Coronary artery (tissue), 2 donors: ENCODE results near the gene TAS2R8.

Experiments
- DNase-seq: peaks from one replicate; pipeline ENCODE4 v3.0.0-alpha.2; 2017; ENCODE audit warnings: low spot score
- H3K27ac ChIP-seq, 2 donors: fragments of 200-600 bp; sonication (generic); one replicate each; pipeline ENCODE4 v1.5.1; 2016 to 2019
- H3K4me3 ChIP-seq: fragments of 200-600 bp; sonication (generic); 2 replicates; pipeline ENCODE4 v1.5.1; 2016; ENCODE audit warnings: mild to moderate bottlenecking, moderate library complexity
- TF ChIP-seq, protein P1 (sequence below): fragments of 200-600 bp; sonication (generic); IDR thresholded peaks from one replicate; pipeline ENCODE4 v1.5.1; 2019; ENCODE audit warnings: antibody characterized with exemption

The TAS2R8 gene

GRCh38 chr12:10759657-10760056 is 47.4 kb downstream of the TAS2R8 start:
- TF ChIP-seq, protein P1, sequence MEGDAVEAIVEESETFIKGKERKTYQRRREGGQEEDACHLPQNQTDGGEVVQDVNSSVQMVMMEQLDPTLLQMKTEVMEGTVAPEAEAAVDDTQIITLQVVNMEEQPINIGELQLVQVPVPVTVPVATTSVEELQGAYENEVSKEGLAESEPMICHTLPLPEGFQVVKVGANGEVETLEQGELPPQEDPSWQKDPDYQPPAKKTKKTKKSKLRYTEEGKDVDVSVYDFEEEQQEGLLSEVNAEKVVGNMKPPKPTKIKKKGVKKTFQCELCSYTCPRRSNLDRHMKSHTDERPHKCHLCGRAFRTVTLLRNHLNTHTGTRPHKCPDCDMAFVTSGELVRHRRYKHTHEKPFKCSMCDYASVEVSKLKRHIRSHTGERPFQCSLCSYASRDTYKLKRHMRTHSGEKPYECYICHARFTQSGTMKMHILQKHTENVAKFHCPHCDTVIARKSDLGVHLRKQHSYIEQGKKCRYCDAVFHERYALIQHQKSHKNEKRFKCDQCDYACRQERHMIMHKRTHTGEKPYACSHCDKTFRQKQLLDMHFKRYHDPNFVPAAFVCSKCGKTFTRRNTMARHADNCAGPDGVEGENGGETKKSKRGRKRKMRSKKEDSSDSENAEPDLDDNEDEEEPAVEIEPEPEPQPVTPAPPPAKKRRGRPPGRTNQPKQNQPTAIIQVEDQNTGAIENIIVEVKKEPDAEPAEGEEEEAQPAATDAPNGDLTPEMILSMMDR, result no peak
- no peak overlapping the region for H3K27ac ChIP-seq
- no peak overlapping the region for H3K4me3 ChIP-seq
- DNase-seq, result no peak

DNA sequence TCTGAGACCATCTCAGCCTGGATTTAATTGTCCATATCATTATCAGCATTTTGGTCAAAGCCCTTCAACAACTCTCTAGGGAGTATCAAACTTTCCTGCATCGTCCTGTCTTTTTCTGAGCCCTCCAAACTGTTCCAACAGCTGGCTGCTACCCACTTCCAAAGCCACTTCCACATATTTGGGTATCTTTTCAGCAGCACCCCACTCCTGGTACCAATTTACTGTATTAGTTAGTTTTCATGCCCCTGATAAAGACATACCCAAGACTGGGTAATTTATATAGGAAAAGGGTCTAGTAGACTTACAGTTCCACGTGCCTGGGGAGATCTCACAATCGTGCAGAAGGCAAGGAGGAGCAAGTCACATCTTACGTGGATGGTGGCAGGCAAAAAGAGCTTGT is 50.9 kb downstream of the TAS2R8 start:
- Histone ChIP-seq H3K27ac (no peak overlapping the region), H3K4me3 (no peak overlapping the region)
- TF ChIP-seq, protein P1, result no peak
- no peak for DNase-seq
